GM18499 (cell line): ENCODE results near the gene LHX2.

ENCODE experiments used
- ATAC-seq: cut with Tn5 transposase; IDR thresholded peaks from one replicate; pipeline ENCODE4 v1.9.1; 2021; ENCODE audit warnings: moderate number of reproducible peaks; ENCODE audit not compliant: insufficient read depth, unreplicated experiment

Gene LHX2

DNA sequence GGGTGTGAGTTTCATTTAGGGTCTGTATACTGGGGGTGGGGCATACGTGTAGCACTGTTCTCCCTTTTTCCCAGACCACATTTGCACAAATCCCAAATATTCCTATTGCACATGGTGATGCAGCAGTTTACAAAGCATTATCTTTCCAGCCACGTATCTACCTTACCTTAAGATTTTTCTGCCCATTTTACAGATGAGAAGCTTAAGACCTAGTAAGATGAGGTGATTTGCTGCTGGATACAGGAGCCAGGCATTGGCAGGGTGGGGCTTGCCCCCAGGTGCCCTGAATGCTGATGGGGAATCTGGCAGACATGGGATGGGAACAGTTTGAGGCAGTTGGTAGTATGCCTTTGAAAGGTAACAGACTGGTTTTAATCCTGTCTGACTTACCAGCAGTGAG lies 12.5 kb downstream of the LHX2 start:
- ATAC-seq = no peak

DNA sequence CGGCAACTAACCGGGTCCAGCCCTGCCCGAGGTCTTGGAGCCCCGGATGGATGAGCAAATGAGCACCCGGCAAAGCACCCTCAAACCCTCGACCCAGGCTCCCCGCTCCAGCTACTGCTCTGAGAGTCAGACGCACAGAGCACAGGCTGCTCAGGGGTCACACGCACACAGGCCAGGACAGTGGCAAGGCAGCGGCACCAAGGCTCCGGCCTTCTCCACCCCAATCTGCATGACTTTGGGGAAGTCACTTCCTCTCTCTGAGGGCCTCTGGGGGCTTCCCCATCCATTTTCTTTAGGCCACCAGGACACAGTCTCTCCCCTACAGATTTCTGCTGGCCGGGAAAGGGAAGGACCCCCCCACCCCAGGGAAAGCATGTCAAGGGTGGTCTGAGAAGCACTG lies 18.0 kb downstream of the LHX2 start:
- ATAC-seq = no peak

DNA sequence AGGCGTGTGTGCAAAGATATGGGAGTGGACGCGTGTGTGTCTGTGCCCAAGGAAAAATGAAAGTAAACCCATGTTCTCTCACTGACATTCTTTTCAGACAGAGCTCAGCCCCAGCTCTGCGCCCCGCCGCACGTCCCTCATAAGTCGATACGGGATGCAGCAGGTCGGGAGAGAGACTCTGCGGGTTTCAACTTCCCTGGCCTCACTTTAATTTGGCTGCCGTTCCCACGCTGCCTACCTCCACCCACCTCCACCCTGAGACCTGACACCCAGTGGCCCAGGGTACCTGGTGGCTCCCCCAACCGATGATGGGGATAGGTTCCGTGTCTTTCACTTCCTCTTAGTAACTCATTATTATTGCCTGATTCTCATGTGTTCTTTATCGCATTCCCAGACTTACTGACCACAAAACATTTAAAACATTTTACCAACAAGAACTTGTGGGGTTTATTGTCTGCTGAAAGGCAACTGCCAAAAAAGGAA lies 19.4 kb downstream of the LHX2 start:
- no peak for ATAC-seq

DNA sequence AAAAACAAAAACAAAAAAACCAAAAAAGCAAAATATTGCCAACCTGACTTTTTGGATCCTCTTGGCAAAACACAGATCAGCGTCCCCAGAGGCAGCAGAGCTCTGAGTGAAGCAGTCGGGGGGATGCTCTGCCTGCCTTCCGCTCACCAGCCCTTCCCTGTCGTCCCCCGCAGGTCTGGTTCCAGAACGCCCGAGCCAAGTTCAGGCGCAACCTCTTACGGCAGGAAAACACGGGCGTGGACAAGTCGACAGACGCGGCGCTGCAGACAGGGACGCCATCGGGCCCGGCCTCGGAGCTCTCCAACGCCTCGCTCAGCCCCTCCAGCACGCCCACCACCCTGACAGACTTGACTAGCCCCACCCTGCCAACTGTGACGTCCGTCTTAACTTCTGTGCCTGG lies 20.7 kb downstream of the LHX2 start:
- no peak for ATAC-seq

DNA sequence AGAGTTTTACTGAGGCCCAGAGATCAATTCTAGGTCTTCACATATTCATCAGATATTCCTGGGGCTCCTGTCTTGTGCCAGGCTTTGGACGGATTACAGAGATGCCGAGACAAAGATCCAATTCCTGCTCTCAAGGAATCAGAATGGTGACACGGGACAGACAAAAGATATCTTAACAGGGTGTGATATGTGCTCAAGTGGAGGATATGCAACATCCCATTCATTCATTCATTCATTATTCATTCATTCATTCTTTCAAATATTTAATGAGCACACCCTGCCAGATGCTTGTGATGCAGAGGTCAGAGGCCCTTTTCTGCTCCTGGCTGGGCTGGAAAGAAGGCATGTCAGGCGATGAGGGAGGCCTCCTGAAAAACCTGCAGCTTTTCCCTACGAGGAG lies 21.8 kb downstream of the LHX2 start:
- no peak for ATAC-seq

DNA sequence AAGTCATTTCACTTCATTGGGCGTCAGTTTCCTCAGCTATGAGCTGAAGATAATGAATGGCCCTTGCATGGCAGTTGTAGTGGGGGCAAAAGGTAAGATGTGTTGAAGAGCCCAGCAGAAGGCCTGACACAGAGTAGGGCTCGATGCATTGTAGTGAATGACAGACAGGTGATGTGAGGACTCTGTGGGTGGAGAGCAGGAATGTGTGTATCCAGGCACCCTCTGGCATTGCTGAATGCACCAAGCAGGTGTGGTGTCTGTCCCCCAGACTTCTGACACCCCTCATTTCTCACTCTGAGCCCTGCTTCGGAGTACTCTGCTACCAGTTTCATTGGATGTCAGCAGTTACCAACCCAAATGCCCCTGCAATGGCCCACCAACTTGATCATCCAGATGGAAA lies 22.4 kb downstream of the LHX2 start:
- no peak for ATAC-seq

DNA sequence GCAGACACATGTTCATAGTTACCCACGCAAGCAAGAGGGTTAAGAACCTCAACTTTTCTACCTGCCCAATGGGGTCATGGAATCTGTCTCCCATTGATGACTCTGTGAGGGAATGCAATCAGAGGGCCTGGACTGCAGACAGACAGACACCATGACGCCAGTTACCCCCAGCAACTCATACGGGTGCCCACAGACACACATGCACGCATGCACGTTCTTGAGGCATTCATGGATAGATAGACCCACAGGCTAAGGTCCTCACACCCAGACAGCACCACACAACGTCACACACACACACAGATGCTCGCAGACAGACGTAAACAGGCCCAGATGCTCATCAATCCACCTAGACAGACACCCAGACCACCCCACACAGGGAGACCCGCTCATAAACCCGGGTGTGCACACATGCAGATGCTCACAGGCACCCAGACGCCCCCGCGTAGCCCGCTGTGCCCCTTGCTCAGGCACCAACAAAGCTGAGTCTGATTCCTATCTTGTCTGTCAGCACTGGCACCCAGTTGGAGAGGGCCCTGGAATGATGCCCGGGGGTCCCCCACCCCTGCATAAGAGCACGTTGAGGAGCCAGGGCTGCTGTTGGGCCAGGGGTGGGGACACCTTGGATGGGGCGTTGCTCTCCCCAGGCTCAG lies 23.6 kb downstream of the LHX2 start:
- ATAC-seq = no peak

DNA sequence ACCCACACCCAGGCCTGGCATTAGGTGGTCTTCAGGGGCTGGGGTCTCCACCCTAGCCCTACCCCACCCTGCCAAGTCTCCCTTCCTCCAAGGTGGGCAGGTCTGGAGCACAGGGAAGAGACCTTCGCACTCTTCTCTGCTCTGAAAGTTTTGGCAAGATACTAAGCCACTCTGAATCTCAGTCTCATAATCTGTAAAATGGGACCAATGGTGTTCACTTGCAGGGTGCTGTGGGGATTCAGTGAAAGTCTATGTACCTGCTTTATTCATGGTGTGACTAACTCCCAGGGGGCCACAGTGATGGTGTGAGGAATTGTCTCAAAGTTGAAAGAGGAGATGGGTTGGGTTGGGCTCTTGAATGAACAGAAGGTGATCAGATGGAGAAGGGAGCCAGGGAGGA lies 25.0 kb downstream of the LHX2 start:
- ATAC-seq = no peak

DNA sequence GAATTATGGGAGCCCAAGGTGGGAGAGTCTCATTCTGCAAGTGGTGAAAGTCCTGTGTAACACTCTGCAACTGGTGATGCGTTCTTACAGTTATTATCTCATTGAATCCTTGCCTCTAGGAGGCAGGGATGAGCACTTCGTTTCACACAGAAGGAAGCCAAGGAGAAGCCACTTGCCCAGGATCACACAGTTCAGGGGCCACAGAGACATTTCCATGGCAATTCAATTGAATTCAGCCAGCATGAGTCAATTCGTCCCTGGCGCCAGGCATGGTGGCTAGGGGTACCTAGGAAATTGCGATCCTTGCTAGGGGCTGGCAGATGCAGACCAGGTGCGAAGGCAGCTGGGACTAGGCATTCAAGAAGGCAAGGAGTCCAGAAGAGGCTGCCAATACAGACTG lies 26.2 kb downstream of the LHX2 start:
- ATAC-seq = no peak

DNA sequence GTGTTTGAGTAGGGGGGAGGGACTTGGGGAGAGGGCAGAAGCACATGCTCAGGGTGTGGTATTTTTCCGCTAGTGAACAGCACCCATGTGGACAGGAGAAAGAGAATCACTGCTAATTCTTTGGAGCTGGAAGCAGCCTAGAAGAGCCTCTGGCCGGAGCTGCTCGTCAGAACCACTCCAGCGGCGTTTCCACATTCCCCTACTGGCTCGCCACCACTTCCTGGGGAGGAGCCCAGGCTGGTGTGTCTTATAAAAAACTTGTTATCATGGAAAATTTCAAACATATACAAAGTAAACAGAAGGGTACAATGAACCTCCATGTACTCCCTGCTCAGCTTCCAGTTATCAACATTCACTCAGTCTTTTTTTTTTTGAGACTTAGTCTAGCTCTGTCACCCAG lies 26.7 kb downstream of the LHX2 start:
- ATAC-seq = no peak

DNA sequence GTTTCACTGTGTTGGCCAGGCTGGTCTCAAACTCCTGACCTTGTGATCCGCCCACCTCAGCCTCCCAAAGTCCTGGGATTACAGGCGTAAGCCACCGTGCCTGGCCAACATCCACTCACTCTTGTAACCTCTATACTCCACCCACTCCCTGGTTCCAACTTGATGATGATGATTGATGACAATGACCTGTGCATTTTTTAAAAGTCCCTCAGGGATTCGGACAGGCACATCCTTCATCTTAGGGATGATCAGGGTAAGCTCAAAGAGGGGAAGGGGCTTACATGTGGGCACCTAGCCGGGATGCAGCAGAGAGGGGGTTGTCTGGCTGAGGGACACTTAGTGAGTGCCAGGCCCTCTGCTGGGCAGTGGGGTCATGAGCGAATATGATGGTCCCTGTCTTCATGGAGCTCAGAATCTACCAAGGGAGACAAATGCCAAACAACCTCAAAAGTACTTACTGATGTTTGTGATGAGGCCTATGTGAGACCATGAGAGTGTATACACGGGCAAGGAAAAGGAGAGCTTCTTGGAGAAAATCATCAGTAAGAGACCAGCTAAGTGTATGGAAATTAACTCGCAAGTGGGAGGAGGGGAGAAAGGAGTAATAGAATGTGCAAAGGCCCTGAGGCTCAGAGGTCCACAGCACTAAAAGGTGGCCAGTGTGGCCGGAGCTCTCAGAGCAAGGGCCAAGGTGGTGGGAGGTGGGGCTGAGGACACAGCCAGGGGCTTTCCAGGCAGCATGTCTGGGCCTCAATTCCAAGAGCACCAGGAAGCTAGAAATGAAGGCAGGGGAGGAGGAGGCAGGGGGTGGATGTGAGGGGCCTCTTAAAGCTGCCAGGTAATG lies 27.4 kb downstream of the LHX2 start:
- no peak for ATAC-seq

DNA sequence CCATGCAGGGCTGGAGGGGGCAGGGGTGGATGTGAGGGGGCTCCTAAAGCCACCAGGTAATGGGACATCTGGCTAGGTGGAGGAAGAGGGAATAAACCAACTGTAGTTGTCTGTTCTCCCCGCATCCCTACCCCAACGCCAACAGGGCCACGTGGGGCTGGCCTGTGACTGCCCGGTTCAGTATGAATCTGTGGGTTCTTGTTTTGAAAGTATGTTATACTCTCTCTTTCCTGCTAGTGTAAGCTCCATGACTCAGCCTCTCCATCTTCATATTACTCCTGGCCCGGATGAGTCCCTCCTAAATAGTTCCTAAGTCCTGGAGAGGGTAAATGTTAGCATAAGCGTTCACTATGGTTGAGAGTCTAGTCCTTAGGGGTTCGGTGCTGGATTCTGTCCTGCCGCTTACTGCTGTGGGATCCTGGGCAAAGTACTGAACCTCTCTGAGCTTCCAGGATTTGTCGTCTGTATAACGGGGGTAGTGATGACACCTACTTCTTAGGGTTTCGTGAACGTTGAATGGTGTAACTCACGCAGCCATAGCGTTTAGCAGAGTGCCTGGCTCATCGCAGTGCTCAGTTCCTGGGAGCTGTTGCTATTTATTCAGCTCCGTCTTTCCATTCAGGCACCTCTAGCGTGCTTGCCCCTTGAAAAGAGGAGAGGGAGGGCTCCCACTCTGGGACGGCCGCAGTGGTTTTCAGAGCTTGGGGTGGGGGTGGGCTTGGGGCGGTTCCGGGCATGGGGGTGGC lies 28.8 kb downstream of the LHX2 start:
- no peak for ATAC-seq

DNA sequence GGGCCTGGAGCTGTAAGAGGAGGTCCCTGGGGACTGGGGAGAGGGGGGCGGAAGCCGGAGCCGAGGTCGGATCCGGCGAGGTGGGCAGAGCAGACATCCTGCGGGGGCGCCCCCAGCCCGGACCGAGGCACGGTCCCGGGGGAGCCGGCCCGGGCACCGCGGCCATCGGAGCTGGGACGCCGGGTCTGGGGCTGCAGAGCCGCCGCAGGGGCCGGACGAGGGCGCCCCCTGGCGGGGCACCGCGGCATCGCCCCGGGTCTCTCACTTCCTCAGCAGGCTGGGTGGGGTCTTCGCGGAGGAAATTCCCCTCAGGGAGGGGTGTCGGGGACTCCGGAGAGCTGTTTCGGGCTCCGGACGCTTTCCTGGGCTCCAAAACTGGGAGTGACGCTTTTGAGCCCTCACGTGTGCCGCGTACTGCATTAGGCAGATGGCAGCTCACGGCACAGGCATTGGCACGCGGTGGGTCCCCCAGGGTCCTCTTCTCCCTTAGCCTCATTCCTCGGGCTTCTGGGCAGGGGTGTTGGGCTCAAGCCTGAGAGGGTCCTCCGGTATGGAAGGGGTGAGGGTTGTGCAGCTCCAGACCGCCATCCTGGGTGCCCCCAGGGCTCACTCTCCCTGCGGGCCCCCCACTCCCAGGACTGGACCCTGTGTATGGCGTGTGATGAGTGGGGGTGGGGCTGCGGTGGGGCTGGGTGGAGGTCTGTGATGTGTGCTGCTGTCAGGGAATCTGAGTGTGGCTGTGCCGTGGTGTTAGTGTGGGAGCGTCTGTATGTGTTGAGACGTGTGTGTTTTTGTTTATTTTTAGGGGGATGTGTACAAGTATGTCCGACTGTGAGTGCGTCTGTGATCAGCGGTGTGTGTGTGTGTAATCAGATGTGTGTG lies 29.6 kb downstream of the LHX2 start:
- ATAC-seq = no peak

DNA sequence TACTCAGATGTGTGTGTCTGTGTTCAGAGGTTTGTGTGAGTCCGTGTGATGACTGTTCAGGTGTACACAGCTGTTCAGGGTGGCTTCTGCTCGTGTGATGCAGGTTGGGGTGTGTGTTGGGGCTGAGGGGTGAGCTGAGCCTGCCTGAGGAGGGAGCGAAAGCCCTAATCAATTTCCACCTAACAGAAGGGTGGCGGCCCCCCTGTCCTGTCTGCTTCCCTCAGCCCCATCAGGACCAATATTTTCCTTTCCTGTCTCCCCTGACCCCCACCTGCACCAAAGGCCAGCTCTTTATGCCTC lies 30.2 kb downstream of the LHX2 start:
- no peak for ATAC-seq

DNA sequence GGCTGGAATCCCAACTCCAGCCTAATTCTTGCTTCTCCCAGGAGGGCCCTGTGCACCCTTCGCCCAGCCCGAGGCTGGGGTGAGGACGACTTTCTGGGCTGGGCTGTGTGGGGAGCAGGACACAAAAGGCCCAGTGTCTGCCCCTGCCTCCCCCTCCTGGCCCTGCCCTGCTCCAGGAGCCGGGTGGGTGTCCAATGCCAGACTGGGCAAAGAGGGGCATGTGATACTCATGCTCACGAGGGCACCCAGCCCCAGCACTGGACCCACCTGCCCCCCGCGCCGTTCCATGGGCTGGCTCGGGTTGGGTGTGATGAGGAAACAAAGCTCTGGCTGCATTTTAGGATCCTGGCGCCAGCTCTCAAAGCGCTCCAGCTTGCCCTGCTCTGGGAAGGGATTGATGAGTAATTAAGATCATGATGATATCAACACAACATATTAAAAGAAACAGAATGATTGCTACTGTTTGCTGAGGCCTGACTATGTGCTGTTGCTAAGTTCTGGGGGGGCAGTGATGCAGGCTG lies 30.7 kb downstream of the LHX2 start:
- ATAC-seq = no peak

DNA sequence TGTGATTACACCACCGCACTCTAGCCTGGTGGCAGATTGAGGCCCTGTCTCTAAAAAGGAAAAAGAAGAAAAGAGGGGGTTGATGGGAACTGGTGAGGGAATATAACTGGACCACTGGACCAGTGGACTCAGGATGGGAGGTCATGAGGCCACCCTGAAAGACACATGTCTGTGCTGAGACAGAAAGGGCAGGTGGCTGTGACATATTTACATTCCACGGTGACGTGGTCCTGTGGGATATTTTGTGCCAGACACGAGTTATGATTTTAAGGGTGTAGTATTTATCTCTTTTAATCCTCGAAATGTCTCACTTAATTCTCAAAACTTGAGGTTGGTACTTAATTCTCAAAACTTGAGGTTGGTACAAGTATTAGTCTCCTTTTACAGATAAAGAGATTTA lies 32.9 kb downstream of the LHX2 start:
- no peak for ATAC-seq

DNA sequence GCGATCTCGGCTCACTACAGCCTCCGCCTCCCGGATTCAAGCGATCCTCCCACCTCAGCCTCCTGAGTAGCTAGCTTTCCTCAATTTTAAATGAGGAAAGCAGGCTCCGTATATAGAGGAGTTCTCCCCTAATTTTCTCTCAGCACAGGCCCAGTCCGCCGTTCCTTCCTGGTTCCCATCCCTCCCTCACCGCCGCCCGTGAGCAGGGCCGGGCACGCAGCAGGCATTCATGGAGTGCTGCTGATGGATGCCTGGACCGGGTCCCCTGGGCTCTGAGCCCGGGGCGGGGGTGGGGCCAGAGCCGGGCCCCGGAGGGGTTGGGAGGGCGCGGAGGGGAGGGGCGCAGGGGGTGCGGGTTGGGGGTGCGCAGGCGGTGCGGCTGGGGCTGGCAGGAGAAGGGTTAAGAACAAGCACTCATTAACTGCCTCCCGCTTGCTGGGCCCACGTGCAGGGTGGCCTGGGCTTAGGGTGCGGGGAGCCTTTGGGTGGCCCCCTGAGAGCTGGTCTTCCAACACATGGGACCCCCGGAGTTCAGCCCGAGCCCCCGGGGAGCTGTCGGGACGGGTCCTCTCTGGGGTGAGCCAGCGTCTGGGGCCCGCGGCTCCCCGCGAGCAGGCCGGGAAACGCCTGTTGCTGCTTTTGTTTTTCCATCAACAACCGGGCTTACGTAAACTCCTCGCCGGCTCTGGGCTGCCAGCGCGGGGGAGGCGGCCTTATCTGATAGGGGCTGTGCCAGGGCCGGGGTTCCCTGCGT lies 33.7 kb downstream of the LHX2 start:
- ATAC-seq = no peak

DNA sequence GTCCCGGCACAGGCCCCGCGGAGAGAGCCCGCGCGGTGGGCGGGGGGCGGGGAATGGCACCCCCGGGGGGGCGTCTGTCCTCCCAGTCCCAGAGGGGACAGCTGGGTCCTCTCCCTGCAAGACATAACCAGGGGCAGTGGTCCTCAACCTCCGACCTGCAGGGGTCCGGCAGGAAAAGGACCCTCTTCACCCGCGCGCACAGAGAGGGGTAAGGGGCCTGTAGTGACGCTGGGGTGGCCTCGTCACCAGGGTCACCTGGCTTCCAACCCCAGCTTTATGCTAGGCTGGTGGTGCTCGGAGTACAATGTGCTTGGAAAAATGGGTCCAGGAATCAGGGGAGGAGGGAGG lies 34.2 kb downstream of the LHX2 start:
- ATAC-seq = no peak

DNA sequence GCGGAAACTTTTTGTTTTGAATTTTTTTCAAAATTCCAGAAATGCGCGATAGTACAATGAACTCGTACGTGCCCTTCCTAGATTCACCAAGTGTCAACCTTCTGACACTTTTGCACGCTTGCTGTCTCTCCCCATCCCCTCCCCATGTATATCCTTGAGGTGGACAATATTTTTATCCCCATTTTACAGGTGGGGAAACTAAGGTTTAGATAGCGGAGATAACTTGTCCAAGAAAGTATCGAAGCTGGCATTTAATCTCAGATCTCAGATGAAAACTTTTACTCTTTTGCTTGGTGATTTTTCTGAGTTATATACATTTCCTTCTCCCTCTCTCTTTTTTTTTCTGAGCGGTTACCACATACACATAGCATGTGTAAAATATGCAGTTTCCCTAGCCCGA lies 34.6 kb downstream of the LHX2 start:
- ATAC-seq = no peak

DNA sequence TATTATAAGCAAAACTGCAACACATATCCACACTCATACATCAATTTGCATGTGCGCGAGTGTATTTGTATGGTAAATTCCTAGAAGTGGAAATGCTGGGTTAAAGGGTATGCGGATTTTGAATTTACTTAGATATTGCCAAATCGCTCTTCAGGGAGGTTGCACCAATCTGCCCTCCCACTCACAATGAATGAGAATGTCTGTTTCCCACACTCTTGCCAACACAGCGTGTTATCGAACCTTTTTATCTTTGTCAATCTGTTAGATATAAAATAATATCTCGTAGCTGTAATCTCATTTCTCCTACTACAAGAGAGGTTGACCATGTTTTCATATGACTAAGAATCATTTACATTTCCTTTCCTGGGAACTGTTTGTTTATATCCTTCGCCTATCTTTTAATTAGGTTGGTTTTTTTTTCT lies 35.7 kb downstream of the LHX2 start:
- ATAC-seq = no peak
